Measurements from ENCODE around the gene CRYBG1.

DNA sequence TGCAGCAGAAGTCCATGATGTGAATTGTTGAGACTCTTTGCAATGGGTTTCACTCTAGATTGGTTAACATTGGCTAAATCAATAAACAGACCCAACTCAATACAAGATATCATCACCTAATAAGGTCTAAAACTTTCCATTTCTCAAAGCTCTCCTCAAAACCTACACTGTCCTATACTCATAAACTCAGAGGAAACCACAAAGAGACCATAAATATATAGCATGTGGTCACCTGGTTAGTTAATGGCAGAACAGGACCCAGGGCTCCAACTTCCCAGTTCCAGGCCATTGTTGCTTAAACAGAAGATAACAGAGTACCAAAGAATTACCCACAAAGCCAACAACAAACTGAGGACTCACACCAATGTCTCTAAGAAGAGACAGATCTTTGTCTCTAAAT is 256.8 kb downstream of the CRYBG1 start:
- TF ChIP-seq CBX3 (IDR thresholded peaks at IDR 0.05; ENCODE audit: borderline replicate concordance, low read depth): no peak
- TF ChIP-seq, protein P1, sequence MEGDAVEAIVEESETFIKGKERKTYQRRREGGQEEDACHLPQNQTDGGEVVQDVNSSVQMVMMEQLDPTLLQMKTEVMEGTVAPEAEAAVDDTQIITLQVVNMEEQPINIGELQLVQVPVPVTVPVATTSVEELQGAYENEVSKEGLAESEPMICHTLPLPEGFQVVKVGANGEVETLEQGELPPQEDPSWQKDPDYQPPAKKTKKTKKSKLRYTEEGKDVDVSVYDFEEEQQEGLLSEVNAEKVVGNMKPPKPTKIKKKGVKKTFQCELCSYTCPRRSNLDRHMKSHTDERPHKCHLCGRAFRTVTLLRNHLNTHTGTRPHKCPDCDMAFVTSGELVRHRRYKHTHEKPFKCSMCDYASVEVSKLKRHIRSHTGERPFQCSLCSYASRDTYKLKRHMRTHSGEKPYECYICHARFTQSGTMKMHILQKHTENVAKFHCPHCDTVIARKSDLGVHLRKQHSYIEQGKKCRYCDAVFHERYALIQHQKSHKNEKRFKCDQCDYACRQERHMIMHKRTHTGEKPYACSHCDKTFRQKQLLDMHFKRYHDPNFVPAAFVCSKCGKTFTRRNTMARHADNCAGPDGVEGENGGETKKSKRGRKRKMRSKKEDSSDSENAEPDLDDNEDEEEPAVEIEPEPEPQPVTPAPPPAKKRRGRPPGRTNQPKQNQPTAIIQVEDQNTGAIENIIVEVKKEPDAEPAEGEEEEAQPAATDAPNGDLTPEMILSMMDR (IDR thresholded peaks at IDR 0.05 in 2 of 3, conservative IDR thresholded peaks at IDR 0.05 in 1 of 3; ENCODE audit: control insufficient read depth in 2 of 3, extremely low read depth in 1 of 3, insufficient read depth in 1 of 3, low read depth in 3 of 3, low read length in 3 of 3): no peak
- no peak for TF ChIP-seq SIX5 (IDR thresholded peaks at IDR 0.05; ENCODE audit: low read depth, low read length, severe bottlenecking)
- no peak for TF ChIP-seq BRCA1 (IDR thresholded peaks at IDR 0.05; ENCODE audit: low read depth, low read length)
- no peak for TF ChIP-seq EP300 (IDR thresholded peaks at IDR 0.05; ENCODE audit: borderline replicate concordance in 1 of 2, control insufficient read depth in 1 of 2, low read depth in 2 of 2, low read length in 2 of 2)
- TF ChIP-seq MTA2 (IDR thresholded peaks at IDR 0.05; ENCODE audit: low read depth): no peak
- no peak for TF ChIP-seq STAT3 (IDR thresholded peaks at IDR 0.05; ENCODE audit: low read depth, low read length)
- TF ChIP-seq HDAC2 (IDR thresholded peaks at IDR 0.05): no peak
- no peak for TF ChIP-seq HDAC6 (IDR thresholded peaks at IDR 0.05; ENCODE audit: unreplicated experiment)
